ENCODE data around the gene KAZN.

KAZN gene

DNA sequence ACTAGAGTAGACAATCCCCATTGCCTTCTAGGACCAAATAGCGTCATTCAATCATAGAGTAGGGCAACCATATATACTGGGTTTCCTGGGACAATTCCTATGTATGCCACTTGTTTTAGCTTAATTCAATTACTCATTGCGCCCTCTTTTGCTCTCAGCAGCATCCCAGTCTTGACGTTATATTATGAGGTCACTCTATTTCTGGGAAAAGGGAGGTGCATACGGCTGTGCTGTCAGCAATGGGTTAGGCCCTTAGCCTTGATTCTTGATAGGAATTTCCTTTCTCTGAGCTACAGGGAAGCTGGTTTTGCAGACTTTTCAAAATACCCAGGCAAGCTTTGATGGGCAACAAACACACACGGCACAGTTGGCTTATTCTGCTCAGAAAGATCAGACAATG lies 4.4 kb upstream of the KAZN start (continued):
- TF ChIP-seq, protein P1, sequence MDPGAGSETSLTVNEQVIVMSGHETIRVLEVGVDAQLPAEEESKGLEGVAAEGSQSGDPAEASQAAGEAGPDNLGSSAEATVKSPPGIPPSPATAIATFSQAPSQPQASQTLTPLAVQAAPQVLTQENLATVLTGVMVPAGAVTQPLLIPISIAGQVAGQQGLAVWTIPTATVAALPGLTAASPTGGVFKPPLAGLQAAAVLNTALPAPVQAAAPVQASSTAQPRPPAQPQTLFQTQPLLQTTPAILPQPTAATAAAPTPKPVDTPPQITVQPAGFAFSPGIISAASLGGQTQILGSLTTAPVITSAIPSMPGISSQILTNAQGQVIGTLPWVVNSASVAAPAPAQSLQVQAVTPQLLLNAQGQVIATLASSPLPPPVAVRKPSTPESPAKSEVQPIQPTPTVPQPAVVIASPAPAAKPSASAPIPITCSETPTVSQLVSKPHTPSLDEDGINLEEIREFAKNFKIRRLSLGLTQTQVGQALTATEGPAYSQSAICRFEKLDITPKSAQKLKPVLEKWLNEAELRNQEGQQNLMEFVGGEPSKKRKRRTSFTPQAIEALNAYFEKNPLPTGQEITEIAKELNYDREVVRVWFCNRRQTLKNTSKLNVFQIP (CRISPR knock-in tag; IDR thresholded peaks at IDR 0.05; ENCODE audit: borderline replicate concordance, low read depth) = no peak
- no peak for TF ChIP-seq RARB (CRISPR knock-in tag; IDR thresholded peaks at IDR 0.05)
- TF ChIP-seq TSHZ2 (CRISPR knock-in tag; IDR thresholded peaks at IDR 0.05) = no peak

GRCh38 chr1:14596591-14596990 lies 1.9 kb upstream of the KAZN start:
- ATAC-seq = no peak
- TF ChIP-seq ZC3H10 (CRISPR knock-in tag; IDR thresholded peaks at IDR 0.05) = no peak

GRCh38 chr1:14597343-14598006 lies 1.0 kb upstream of the KAZN start:
- TF ChIP-seq ZNF70 (CRISPR knock-in tag; IDR thresholded peaks at IDR 0.05) = no peak
- no peak for TF ChIP-seq RARB (CRISPR knock-in tag; IDR thresholded peaks at IDR 0.05)
- TF ChIP-seq TSHZ2 (CRISPR knock-in tag; IDR thresholded peaks at IDR 0.05) = no peak
- no peak for TF ChIP-seq ZNF565 (CRISPR knock-in tag; conservative IDR thresholded peaks at IDR 0.05; ENCODE audit: low read depth)
- TF ChIP-seq ZFP30 (CRISPR knock-in tag; IDR thresholded peaks at IDR 0.05) = no peak
- no peak for TF ChIP-seq GLIS3 (CRISPR knock-in tag; IDR thresholded peaks at IDR 0.05)
- no peak for TF ChIP-seq ZNF8 (CRISPR knock-in tag; IDR thresholded peaks at IDR 0.05)
- no peak for TF ChIP-seq ZFP3 (CRISPR knock-in tag; IDR thresholded peaks at IDR 0.05)
- TF ChIP-seq, protein P1 (CRISPR knock-in tag; IDR thresholded peaks at IDR 0.05; ENCODE audit: borderline replicate concordance, low read depth) = no peak
- no peak for TF ChIP-seq CSRNP3 (CRISPR knock-in tag; IDR thresholded peaks at IDR 0.05)
- no peak for TF ChIP-seq OSR1 (CRISPR knock-in tag; IDR thresholded peaks at IDR 0.05)
- TF ChIP-seq ISL1 (CRISPR knock-in tag; IDR thresholded peaks at IDR 0.05) = no peak
- TF ChIP-seq TOX (CRISPR knock-in tag; IDR thresholded peaks at IDR 0.05; ENCODE audit: borderline replicate concordance) = no peak
- TF ChIP-seq PPARA (CRISPR knock-in tag; IDR thresholded peaks at IDR 0.05; ENCODE audit: borderline replicate concordance) = no peak
- TF ChIP-seq SNAI2 (CRISPR knock-in tag; IDR thresholded peaks at IDR 0.05) = no peak
- no peak for TF ChIP-seq PATZ1 (CRISPR knock-in tag; IDR thresholded peaks at IDR 0.05; ENCODE audit: borderline replicate concordance)
- ATAC-seq = no peak
